Astrocyte (in vitro differentiated cells and primary cell): ENCODE results near the gene FSTL4.

Experiments
- EZH2 ChIP-seq: IDR thresholded peaks from 2 replicates; pipeline ENCODE4 v1.6.1; 2012; ENCODE audit warnings: mild to moderate bottlenecking, low read length, inconsistent platforms; ENCODE audit not compliant: insufficient read depth
- TF ChIP-seq, protein P1 (sequence below): IDR thresholded peaks from 2 replicates; pipeline ENCODE4 v1.5.1; 2011; ENCODE audit warnings: low read depth, mild to moderate bottlenecking, inconsistent platforms, low read length, moderate library complexity; ENCODE audit not compliant: insufficient read depth

DNA sequence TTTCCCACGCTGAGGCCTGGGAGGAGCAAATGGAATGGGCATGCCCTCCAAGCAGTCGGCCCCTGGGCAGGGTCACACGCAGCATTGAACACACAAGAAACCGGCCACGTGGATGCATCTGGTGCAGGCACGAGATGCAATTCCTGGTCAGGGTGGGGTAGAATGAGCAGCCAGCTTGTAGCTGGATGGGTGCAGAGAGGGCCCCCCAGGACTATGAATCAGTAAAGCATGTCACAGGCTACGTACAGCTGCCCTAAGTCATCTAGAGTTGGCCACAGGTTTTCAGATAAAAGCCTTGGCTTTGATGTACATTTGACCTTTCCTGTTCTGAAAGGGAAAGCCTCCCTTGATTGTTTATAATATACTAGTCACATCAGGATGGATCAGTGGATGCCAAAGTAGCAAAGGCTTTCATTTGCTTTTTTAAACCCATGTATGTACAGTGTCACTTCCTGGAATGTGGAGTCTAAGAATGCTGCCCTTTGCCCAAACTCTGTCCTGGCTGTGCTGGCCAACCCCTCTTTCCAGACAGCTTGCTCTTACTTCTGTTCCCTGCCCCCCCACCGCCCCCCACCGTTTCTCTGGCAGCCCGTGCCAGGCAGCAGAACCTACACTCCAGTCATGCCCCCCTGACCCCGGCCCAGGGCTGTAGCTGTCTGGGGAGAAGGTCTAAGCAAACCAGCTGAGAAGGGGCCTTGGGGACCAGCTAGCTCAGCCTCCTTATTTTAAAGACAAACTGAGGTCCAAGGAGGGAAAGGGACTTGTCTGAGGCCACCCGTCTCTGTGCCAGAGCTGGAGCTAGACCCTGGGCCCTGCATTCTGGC is 391.3 kb downstream of the FSTL4 start:
- TF ChIP-seq, protein P1, sequence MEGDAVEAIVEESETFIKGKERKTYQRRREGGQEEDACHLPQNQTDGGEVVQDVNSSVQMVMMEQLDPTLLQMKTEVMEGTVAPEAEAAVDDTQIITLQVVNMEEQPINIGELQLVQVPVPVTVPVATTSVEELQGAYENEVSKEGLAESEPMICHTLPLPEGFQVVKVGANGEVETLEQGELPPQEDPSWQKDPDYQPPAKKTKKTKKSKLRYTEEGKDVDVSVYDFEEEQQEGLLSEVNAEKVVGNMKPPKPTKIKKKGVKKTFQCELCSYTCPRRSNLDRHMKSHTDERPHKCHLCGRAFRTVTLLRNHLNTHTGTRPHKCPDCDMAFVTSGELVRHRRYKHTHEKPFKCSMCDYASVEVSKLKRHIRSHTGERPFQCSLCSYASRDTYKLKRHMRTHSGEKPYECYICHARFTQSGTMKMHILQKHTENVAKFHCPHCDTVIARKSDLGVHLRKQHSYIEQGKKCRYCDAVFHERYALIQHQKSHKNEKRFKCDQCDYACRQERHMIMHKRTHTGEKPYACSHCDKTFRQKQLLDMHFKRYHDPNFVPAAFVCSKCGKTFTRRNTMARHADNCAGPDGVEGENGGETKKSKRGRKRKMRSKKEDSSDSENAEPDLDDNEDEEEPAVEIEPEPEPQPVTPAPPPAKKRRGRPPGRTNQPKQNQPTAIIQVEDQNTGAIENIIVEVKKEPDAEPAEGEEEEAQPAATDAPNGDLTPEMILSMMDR = no peak
- TF ChIP-seq EZH2 = no peak
